ENCODE data around the gene USP12. TPM values are rescaled to one million over a fixed set of nuclear protein-coding genes. Genes with fewer than 3 reads are reported as not detected.

The USP12 gene
- total and polyA plus RNA-seq, 12 donors: 4.6 to 20.3 (median 13.3) TPM

- H3K36me3 ChIP-seq (replicated peaks in 1 of 2): no peaks in the 10 kb centered on the region
- peak in 6 of 7 donors; percentile 31 to 58 (median 41) for DNase-seq
- H3K27me3 ChIP-seq: no peaks in the 10 kb centered on the region
- intact Hi-C loops (cut with DNase I): no loop called here
- H3K4me3 ChIP-seq: no peak overlapping the region
- H3K9me3 ChIP-seq (replicated peaks in 1 of 3): no peaks in the 10 kb centered on the region
- WGBS, 4 donors: 42 to 63% (median 56%) methylated on average over 6 of the region's 6 CpGs
- no peak for TF ChIP-seq CTCF (IDR thresholded peaks at IDR 0.05)
- no peak for TF ChIP-seq POLR2A (IDR thresholded peaks at IDR 0.05)
- H3K27ac ChIP-seq: no peak overlapping the region
- no peaks in the 10 kb centered on the region for H3K4me1 ChIP-seq (replicated peaks in 1 of 2)
Observed at GRCh38 chr13:27043013-27043412, 128.6 kb downstream of the USP12 start.

- WGBS, 4 donors: 81 to 94% (median 90%) methylated on average over 6 of the region's 6 CpGs
- Histone ChIP-seq H3K27me3 (no peaks in the 10 kb centered on the region), H3K36me3 (replicated peaks in 1 of 2) (no peaks in the 10 kb centered on the region), H3K9me3 (replicated peaks in 1 of 3) (no peaks in the 10 kb centered on the region), H3K27ac (no peak overlapping the region), H3K4me1 (replicated peaks in 1 of 2) (no peaks in the 10 kb centered on the region), H3K4me3 (no peak overlapping the region)
- TF ChIP-seq POLR2A (IDR thresholded peaks at IDR 0.05) (no peak), CTCF (IDR thresholded peaks at IDR 0.05) (no peak)
- peak in 1 of 7 donors; percentile 29 for DNase-seq
- intact Hi-C loops (cut with DNase I): no loop called here
Observed at GRCh38 chr13:27041341-27041740, 130.3 kb downstream of the USP12 start.

GRCh38 chr13:27040826-27041108 is 130.8 kb downstream of the USP12 start:
- 91 to 100% (median 95%) methylated on average over 4 of the region's 4 CpGs for WGBS, 4 donors
- intact Hi-C loops (cut with DNase I): no loop called here
- Histone ChIP-seq H3K4me1 (replicated peaks in 1 of 2) (no peaks in the 10 kb centered on the region), H3K27me3 (no peaks in the 10 kb centered on the region), H3K4me3 (no peak overlapping the region), H3K27ac (no peak overlapping the region), H3K9me3 (replicated peaks in 1 of 3) (no peaks in the 10 kb centered on the region), H3K36me3 (replicated peaks in 1 of 2) (no peaks in the 10 kb centered on the region)
- DNase-seq: no peak
- TF ChIP-seq POLR2A (IDR thresholded peaks at IDR 0.05) (no peak), CTCF (IDR thresholded peaks at IDR 0.05) (no peak)

GRCh38 chr13:27039171-27039701 is 132.4 kb downstream of the USP12 start:
- Histone ChIP-seq H3K9me3 (replicated peaks in 1 of 3) (no peaks in the 10 kb centered on the region), H3K27me3 (no peaks in the 10 kb centered on the region), H3K27ac (no peak overlapping the region), H3K36me3 (replicated peaks in 1 of 2) (no peaks in the 10 kb centered on the region), H3K4me1 (replicated peaks in 1 of 2) (no peaks in the 10 kb centered on the region), H3K4me3 (no peak overlapping the region)
- intact Hi-C loops (cut with DNase I): no loop called here
- 75 to 83% (median 80%) methylated on average over 8 to 9 of the region's 9 CpGs for WGBS, 4 donors
- peak in 1 of 7 donors; percentile 7 for DNase-seq
- TF ChIP-seq CTCF (IDR thresholded peaks at IDR 0.05): no peak
- no peak for TF ChIP-seq POLR2A (IDR thresholded peaks at IDR 0.05)
